HepG2 (cell line): ENCODE results near the gene SYNDIG1.

Experiments
- DNMT1 ChIP-seq: sonication (generic); formaldehyde crosslinking; IDR thresholded peaks from 2 replicates; pipeline ENCODE4 v1.5.1; 2020; ENCODE audit warnings: mild to moderate bottlenecking, missing genetic modification reagents
- EP300 ChIP-seq, 3 experiments: sonication (generic) in 1 of 3; formaldehyde crosslinking in 1 of 3; IDR thresholded peaks; 2 replicates each; pipeline versions ENCODE4 v1.5.1 to v1.6.1; 2011 to 2020; ENCODE audit warnings: low read depth in 2 of 3, low read length in 2 of 3, borderline replicate concordance in 1 of 3, improper control_type of control experiment in 1 of 3, mild to moderate bottlenecking in 1 of 3, missing genetic modification reagents in 1 of 3, moderate library complexity in 1 of 3
- GATAD2A ChIP-seq: IDR thresholded peaks from 2 replicates; pipeline ENCODE4 v1.6.1; 2016
- MNT ChIP-seq: fragments of 450-650 bp; IDR thresholded peaks from 2 replicates; pipeline ENCODE4 v1.6.1; 2016
- NCOR1 ChIP-seq: fragments of 200-600 bp; sonication (generic); IDR thresholded peaks from 2 replicates; pipeline ENCODE4 v1.7.0; 2017; ENCODE audit warnings: antibody characterized with exemption, low read length, borderline replicate concordance
- NFIC ChIP-seq: IDR thresholded peaks from 2 replicates; pipeline ENCODE4 v1.6.1; 2012; ENCODE audit warnings: mild to moderate bottlenecking, low read length, inconsistent platforms
- POGK ChIP-seq: sonication (generic); formaldehyde crosslinking; conservative IDR thresholded peaks from 2 replicates; pipeline ENCODE4 v1.8.0; 2022; ENCODE audit warnings: mild to moderate bottlenecking, moderate library complexity, missing genetic modification reagents
- POLR2A ChIP-seq, 2 experiments: IDR thresholded peaks; 2 replicates each; pipeline ENCODE4 v1.6.1; 2011; ENCODE audit warnings: low read depth in 2 of 2, low read length in 2 of 2, mild to moderate bottlenecking in 1 of 2, moderate library complexity in 1 of 2; ENCODE audit not compliant: insufficient read depth in 1 of 2
- REST ChIP-seq, 2 experiments: IDR thresholded peaks; 2 replicates each; pipeline ENCODE4 v1.6.1; 2011 to 2012; ENCODE audit warnings: low read length in 2 of 2, borderline replicate concordance in 1 of 2, low read depth in 1 of 2, mild to moderate bottlenecking in 1 of 2, moderate library complexity in 1 of 2
- SKI ChIP-seq: fragments of 450-650 bp; IDR thresholded peaks from one replicate; pipeline ENCODE4 v1.6.1; 2018; ENCODE audit warnings: mild to moderate bottlenecking; ENCODE audit not compliant: partially characterized antibody
- TP53 ChIP-seq: sonication (generic); formaldehyde crosslinking; conservative IDR thresholded peaks from 2 replicates; pipeline ENCODE4 v1.4.0; 2020; ENCODE audit warnings: missing genetic modification reagents
- ZNF292 ChIP-seq: sonication (generic); formaldehyde crosslinking; IDR thresholded peaks from 2 replicates; pipeline ENCODE4 v1.8.1; 2022; ENCODE audit warnings: mild to moderate bottlenecking, low read depth, missing genetic modification reagents, borderline replicate concordance
- ZNF644 ChIP-seq: IDR thresholded peaks from 2 replicates; pipeline ENCODE4 v1.6.1; 2016; ENCODE audit warnings: low read depth

- no peak for TF ChIP-seq POLR2A (IDR thresholded peaks at IDR 0.05; ENCODE audit: insufficient read depth in 1 of 2, low read depth in 2 of 2, low read length in 2 of 2)
- no peak for TF ChIP-seq EP300 (IDR thresholded peaks at IDR 0.05; ENCODE audit: low read depth in 2 of 2, low read length in 2 of 2)
- no peak for TF ChIP-seq EP300 (CRISPR knock-in tag; IDR thresholded peaks at IDR 0.05; ENCODE audit: borderline replicate concordance)
- no peak for TF ChIP-seq NFIC
- no peak for TF ChIP-seq ZNF292 (CRISPR knock-in tag)
- TF ChIP-seq TP53 = no peak
- no peak for TF ChIP-seq NCOR1
- no peak for TF ChIP-seq GATAD2A (CRISPR knock-in tag)
- no peak for TF ChIP-seq ZNF644 (CRISPR knock-in tag)
- TF ChIP-seq DNMT1 (CRISPR knock-in tag) = no peak
- no peak for TF ChIP-seq POGK (CRISPR knock-in tag)
- no peak for TF ChIP-seq MNT
- TF ChIP-seq SKI = no peak
- TF ChIP-seq REST (IDR thresholded peaks at IDR 0.05; ENCODE audit: borderline replicate concordance in 1 of 2, low read depth in 1 of 2, low read length in 2 of 2) = no peak
Measured at GRCh38 chr20:24456398-24456781, 13.0 kb upstream of the SYNDIG1 start.
